ENCODE results near the gene UNCX. TPM values are rescaled to one million over a fixed set of nuclear protein-coding genes. Genes with fewer than 3 reads are reported as not detected.
"Not testable (repeated sequence)": the region's sequence is repeated elsewhere in the genome, so short reads cannot be mapped to it uniquely, and the experiment has no call there.

Gene UNCX
- total and polyA plus RNA-seq, 2 experiments from 2014 or later: not detected

- peak; percentile 38 for DNase-seq
- H3K4me1 ChIP-seq (ENCODE audit: insufficient read depth): no peaks in the 10 kb centered on the region
- no peaks in the 10 kb centered on the region for H3K9me2 ChIP-seq (ENCODE audit: insufficient read depth)
- no peak overlapping the region for H3K9ac ChIP-seq
- 2% methylated on average over 33 to 34 of the region's 35 CpGs for WGBS, 2 experiments (ENCODE audit: low coverage in 1 of 2, low lambda C conversion rate in 2 of 2, missing lambda C conversion rate in 2 of 2)
- no peaks in the 10 kb centered on the region for H3F3A ChIP-seq (ENCODE audit: insufficient read depth)
- no peak overlapping the region for H2AFZ ChIP-seq
- no peak overlapping the region for H3K4me2 ChIP-seq (ENCODE audit: unreplicated experiment)
- no peaks in the 10 kb centered on the region for H3K9me3 ChIP-seq (ENCODE audit: low read depth)
- H4K20me1 ChIP-seq (ENCODE audit: insufficient read depth): no peaks in the 10 kb centered on the region
- H3K27me3 ChIP-seq (replicated peaks; ENCODE audit: insufficient read depth): peaks cover 74% of the 10 kb centered on the region
- TF ChIP-seq EZH2 (IDR thresholded peaks at IDR 0.05; ENCODE audit: insufficient read depth, poor library complexity, severe bottlenecking) (peak; percentile 8), EZH2phosphoT487 (IDR thresholded peaks at IDR 0.05; ENCODE audit: insufficient read depth, low read depth) (no peak)
- H3K27ac ChIP-seq: no peak overlapping the region
- in situ Hi-C loops (cut with MboI): no loop called here
- H3K79me2 ChIP-seq (ENCODE audit: insufficient read depth): no peaks in the 10 kb centered on the region
- H3K36me3 ChIP-seq (ENCODE audit: low read depth): no peaks in the 10 kb centered on the region
- no peak overlapping the region for H3K4me3 ChIP-seq
Measured at GRCh38 chr7:1210979-1211608, 21.6 kb upstream of the UNCX start.

- no peak overlapping the region for H3K4me3 ChIP-seq
- H3K27me3 ChIP-seq (replicated peaks; ENCODE audit: insufficient read depth): peaks cover 71% of the 10 kb centered on the region
- in situ Hi-C loops (cut with MboI): no loop called here
- H3K9ac ChIP-seq: no peak overlapping the region
- TF ChIP-seq EZH2phosphoT487 (IDR thresholded peaks at IDR 0.05; ENCODE audit: insufficient read depth, low read depth): no peak
- TF ChIP-seq EZH2 (IDR thresholded peaks at IDR 0.05; ENCODE audit: insufficient read depth, poor library complexity, severe bottlenecking): no peak
- H3F3A ChIP-seq (ENCODE audit: insufficient read depth): no peaks in the 10 kb centered on the region
- no peaks in the 10 kb centered on the region for H4K20me1 ChIP-seq (ENCODE audit: insufficient read depth)
- no peaks in the 10 kb centered on the region for H3K9me3 ChIP-seq (ENCODE audit: low read depth)
- no peak overlapping the region for H2AFZ ChIP-seq
- no peak for DNase-seq
- H3K27ac ChIP-seq: no peak overlapping the region
- WGBS, 2 experiments (ENCODE audit: low coverage in 1 of 2, low lambda C conversion rate in 2 of 2, missing lambda C conversion rate in 2 of 2): 49 to 51% methylated on average over 11 of the region's 11 CpGs
- H3K4me2 ChIP-seq (ENCODE audit: unreplicated experiment): no peak overlapping the region
- H3K79me2 ChIP-seq (ENCODE audit: insufficient read depth): no peaks in the 10 kb centered on the region
- no peaks in the 10 kb centered on the region for H3K9me2 ChIP-seq (ENCODE audit: insufficient read depth)
- H3K36me3 ChIP-seq (ENCODE audit: low read depth): no peaks in the 10 kb centered on the region
- no peaks in the 10 kb centered on the region for H3K4me1 ChIP-seq (ENCODE audit: insufficient read depth)
Measured at GRCh38 chr7:1211611-1212010, 21.1 kb upstream of the UNCX start.

- H3F3A ChIP-seq (ENCODE audit: insufficient read depth); H3K9me3 ChIP-seq (ENCODE audit: low read depth); H3K4me1 ChIP-seq (ENCODE audit: insufficient read depth); H4K20me1 ChIP-seq (ENCODE audit: insufficient read depth); H3K4me3 ChIP-seq; in situ Hi-C loops (cut with MboI); H3K9ac ChIP-seq; H3K9me2 ChIP-seq (ENCODE audit: insufficient read depth); H3K4me2 ChIP-seq (ENCODE audit: unreplicated experiment); H2AFZ ChIP-seq; H3K27ac ChIP-seq; DNase-seq; H3K36me3 ChIP-seq (ENCODE audit: low read depth); H3K79me2 ChIP-seq (ENCODE audit: insufficient read depth): not testable (repeated sequence)
- 68 to 77% methylated on average over 5 of the region's 5 CpGs for WGBS, 2 experiments (ENCODE audit: low coverage in 1 of 2, low lambda C conversion rate in 2 of 2, missing lambda C conversion rate in 2 of 2)
- peaks cover 71% of the 10 kb centered on the region for H3K27me3 ChIP-seq (replicated peaks; ENCODE audit: insufficient read depth)
Measured at GRCh38 chr7:1212025-1212424, 20.6 kb upstream of the UNCX start.

GRCh38 chr7:1214516-1214915 lies 18.2 kb upstream of the UNCX start:
- Histone ChIP-seq H2AFZ (no peak overlapping the region), H3K4me1 (ENCODE audit: insufficient read depth) (no peaks in the 10 kb centered on the region), H3K79me2 (ENCODE audit: insufficient read depth) (no peaks in the 10 kb centered on the region), H3K36me3 (ENCODE audit: low read depth) (no peaks in the 10 kb centered on the region), H3K27me3 (replicated peaks; ENCODE audit: insufficient read depth) (peaks cover 74% of the 10 kb centered on the region), H4K20me1 (ENCODE audit: insufficient read depth) (no peaks in the 10 kb centered on the region), H3K4me2 (ENCODE audit: unreplicated experiment) (no peak overlapping the region), H3K9me3 (ENCODE audit: low read depth) (no peaks in the 10 kb centered on the region), H3K27ac (no peak overlapping the region), H3K4me3 (no peak overlapping the region), H3K9me2 (ENCODE audit: insufficient read depth) (no peaks in the 10 kb centered on the region), H3K9ac (no peak overlapping the region), H3F3A (ENCODE audit: insufficient read depth) (no peaks in the 10 kb centered on the region)
- in situ Hi-C loops (cut with MboI): no loop called here
- TF ChIP-seq EZH2phosphoT487 (IDR thresholded peaks at IDR 0.05; ENCODE audit: insufficient read depth, low read depth): no peak
- no peak for TF ChIP-seq EZH2 (IDR thresholded peaks at IDR 0.05; ENCODE audit: insufficient read depth, poor library complexity, severe bottlenecking)
- 59 to 60% methylated on average over 17 to 18 of the region's 18 CpGs for WGBS, 2 experiments (ENCODE audit: low coverage in 1 of 2, low lambda C conversion rate in 2 of 2, missing lambda C conversion rate in 2 of 2)
- DNase-seq: no peak

Measured in GM23248 (cell line).